Gastrocnemius medialis (tissue), 4 donors: ENCODE results near the gene DSCAML1.

Experiments used
- CTCF ChIP-seq, 5 experiments: fragments of 450-650 bp in 3 of 5; fragments of 200-600 bp in 2 of 5; sonication (generic) in 2 of 5; IDR thresholded peaks in 4 of 5; conservative IDR thresholded peaks in 1 of 5; 1 replicate in 4 of 5; 2 replicates in 1 of 5; pipeline ENCODE4 v1.5.1; 2016 to 2019; ENCODE audit warnings: antibody characterized with exemption in 5 of 5, mild to moderate bottlenecking in 3 of 5, moderate library complexity in 3 of 5
- POLR2A ChIP-seq, 2 donors: fragments of 450-650 bp; IDR thresholded peaks; one replicate each; pipeline ENCODE4 v1.6.1; 2017; ENCODE audit warnings: antibody characterized with exemption in 2 of 2, mild to moderate bottlenecking in 2 of 2, moderate library complexity in 2 of 2

- no peak for TF ChIP-seq CTCF (IDR thresholded peaks at IDR 0.05 in 4 of 5, conservative IDR thresholded peaks at IDR 0.05 in 1 of 5)
- TF ChIP-seq POLR2A (IDR thresholded peaks at IDR 0.05), result no peak
Observed at GRCh38 chr11:117478926-117479325, 318.1 kb downstream of the DSCAML1 start.
